HUES6 (cell line): Measurements from ENCODE around the gene SGK1.
"Not testable (repeated sequence)": the region's sequence is repeated elsewhere in the genome, so short reads cannot be mapped to it uniquely, and the experiment has no call there.

Experiments used
- H3K27ac ChIP-seq: 2 replicates; pipeline ENCODE4 v1.7.0; 2013; ENCODE audit warnings: low read depth, mild to moderate bottlenecking, low read length, inconsistent platforms
- H3K27me3 ChIP-seq: 2 replicates; pipeline ENCODE4 v1.6.1; 2013; ENCODE audit warnings: low read length; ENCODE audit not compliant: control insufficient read depth, insufficient read depth
- H3K36me3 ChIP-seq: 2 replicates; pipeline ENCODE4 v1.6.1; 2013; ENCODE audit warnings: low read length; ENCODE audit not compliant: control insufficient read depth, insufficient read depth
- H3K4me1 ChIP-seq: 2 replicates; pipeline ENCODE4 v1.6.1; 2013; ENCODE audit warnings: low read length; ENCODE audit not compliant: control insufficient read depth, insufficient read depth
- H3K4me3 ChIP-seq: 2 replicates; pipeline ENCODE4 v1.5.1; 2013; ENCODE audit warnings: low read depth, low read length
- H3K9ac ChIP-seq: one replicate; pipeline ENCODE4 v1.6.1; 2013; ENCODE audit warnings: mild to moderate bottlenecking, low read length
- H3K9me3 ChIP-seq: 2 replicates; pipeline ENCODE4 v1.6.1; 2013; ENCODE audit warnings: low read depth, low read length; ENCODE audit not compliant: control insufficient read depth, insufficient read depth

Gene SGK1

DNA sequence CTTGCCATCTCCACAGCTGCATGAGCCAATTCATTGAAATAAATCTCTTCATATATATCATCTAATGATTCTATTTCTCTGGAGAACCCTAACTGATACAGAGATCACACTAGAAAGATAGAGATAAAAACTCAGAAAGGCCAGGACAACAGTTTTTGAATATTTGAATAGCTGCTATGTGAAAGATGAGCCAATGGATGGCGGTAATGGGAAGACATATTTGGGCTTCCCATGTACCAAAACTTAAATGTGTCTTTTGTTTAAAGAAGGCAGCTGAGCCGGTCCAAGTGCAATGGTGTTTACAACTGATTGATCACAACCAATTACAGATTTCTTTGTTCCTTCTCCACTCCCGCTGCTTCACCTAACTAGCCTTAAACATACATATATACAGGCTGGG is 35.1 kb downstream of the SGK1 start:
- H3K4me1 ChIP-seq: 0 out of 2 replicates have a peak, but pooled peaks cover under 1% of the 10 kb centered on the region
- H3K27me3 ChIP-seq: no peaks in the 10 kb centered on the region
- H3K36me3 ChIP-seq: no peaks in the 10 kb centered on the region
- no peak overlapping the region for H3K27ac ChIP-seq
- no peaks in the 10 kb centered on the region for H3K9me3 ChIP-seq
- H3K4me3 ChIP-seq: no peak overlapping the region
- H3K9ac ChIP-seq: no peak overlapping the region

GRCh38 chr6:134281388-134281787 is 36.5 kb downstream of the SGK1 start:
- Histone ChIP-seq H3K4me3 (no peak overlapping the region), H3K27me3 (no peaks in the 10 kb centered on the region), H3K27ac (no peak overlapping the region), H3K9ac (no peak overlapping the region), H3K4me1 (no peaks in the 10 kb centered on the region), H3K36me3 (no peaks in the 10 kb centered on the region), H3K9me3 (no peaks in the 10 kb centered on the region)

GRCh38 chr6:134278000-134278399 is 39.9 kb downstream of the SGK1 start:
- H3K36me3 ChIP-seq: no peaks in the 10 kb centered on the region
- H3K9me3 ChIP-seq: no peaks in the 10 kb centered on the region
- no peak overlapping the region for H3K27ac ChIP-seq
- H3K4me3 ChIP-seq: no peak overlapping the region
- H3K27me3 ChIP-seq: no peaks in the 10 kb centered on the region
- no peak overlapping the region for H3K9ac ChIP-seq
- no peaks in the 10 kb centered on the region for H3K4me1 ChIP-seq

DNA sequence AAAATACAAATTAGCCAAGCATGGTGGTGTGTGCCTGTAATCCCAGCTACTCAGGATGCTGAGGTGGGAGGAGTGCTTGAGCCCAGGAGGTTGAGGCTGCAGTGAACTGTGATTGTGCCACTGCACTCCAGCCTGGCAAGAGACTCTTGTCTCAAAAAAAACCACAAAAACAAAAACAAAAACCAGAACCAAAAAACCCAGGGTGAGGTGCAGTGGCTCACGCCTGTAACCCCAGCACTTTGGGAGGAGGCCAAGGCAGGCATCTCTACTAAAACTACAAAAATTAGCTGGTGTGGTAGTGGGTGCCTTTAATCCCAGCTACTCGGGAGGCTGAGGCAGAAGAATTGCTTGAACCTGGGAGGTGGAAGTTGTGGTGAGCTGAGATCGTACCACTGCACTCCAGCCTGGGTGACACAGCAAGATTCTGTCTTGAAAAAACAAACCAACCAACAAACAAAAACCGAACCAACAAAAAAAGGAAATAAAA is 41.0 kb downstream of the SGK1 start:
- not testable (repeated sequence) for H3K27ac ChIP-seq, H3K4me1 ChIP-seq, H3K36me3 ChIP-seq, H3K4me3 ChIP-seq, H3K27me3 ChIP-seq, H3K9ac ChIP-seq, H3K9me3 ChIP-seq

DNA sequence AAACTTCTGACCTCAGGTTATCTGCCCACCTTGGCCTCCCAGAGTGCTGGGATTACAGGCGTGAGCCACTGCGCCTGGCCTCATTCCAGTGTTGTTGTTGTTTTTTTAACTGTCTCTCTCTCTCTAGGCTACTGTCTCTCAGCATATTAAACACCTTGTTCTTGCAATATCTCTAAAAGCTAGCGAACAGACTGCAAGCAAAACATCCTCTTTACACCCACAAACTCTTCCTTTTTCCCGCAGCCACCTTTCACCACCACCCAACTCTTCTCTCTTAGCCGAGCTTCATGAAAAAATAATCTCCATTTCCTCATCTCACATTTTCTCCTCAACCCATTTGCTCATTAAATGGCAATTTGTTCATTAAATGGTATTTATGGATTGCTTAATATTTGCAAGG is 45.5 kb downstream of the SGK1 start:
- Histone ChIP-seq H3K4me3 (no peak overlapping the region), H3K27me3 (no peaks in the 10 kb centered on the region), H3K4me1 (peaks cover 8% of the 10 kb centered on the region), H3K9me3 (no peaks in the 10 kb centered on the region), H3K9ac (no peak overlapping the region), H3K27ac (no peak overlapping the region), H3K36me3 (no peaks in the 10 kb centered on the region)

DNA sequence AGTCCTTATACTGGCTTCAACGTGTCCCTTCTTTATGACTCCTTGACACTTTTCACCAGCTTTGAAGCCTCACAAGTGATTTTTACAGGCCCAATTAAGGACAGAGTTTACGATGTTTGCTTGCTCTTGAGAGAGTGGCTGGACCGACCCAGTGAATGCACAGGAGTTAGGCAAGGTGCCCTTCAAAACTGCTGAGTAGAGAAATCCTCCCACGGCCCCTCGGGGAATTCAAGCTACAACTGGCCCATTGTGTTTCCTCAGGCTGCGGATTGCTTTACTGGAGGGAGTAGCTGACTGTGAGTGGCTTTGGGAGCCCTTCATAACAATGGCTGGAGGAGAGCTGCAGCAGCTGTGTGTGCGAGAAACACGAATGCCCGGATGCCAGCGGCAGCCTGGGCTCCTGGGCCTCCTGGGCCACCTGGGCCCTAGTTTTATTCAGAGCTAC is 50.0 kb downstream of the SGK1 start:
- H3K4me3 ChIP-seq: no peak overlapping the region
- no peaks in the 10 kb centered on the region for H3K27me3 ChIP-seq
- H3K36me3 ChIP-seq: no peaks in the 10 kb centered on the region
- no peaks in the 10 kb centered on the region for H3K9me3 ChIP-seq
- no peak overlapping the region for H3K9ac ChIP-seq
- H3K4me1 ChIP-seq: peaks cover 8% of the 10 kb centered on the region
- 0 out of 2 replicates have a peak overlapping the region, but pooled peaks have one; percentile 7 for H3K27ac ChIP-seq

DNA sequence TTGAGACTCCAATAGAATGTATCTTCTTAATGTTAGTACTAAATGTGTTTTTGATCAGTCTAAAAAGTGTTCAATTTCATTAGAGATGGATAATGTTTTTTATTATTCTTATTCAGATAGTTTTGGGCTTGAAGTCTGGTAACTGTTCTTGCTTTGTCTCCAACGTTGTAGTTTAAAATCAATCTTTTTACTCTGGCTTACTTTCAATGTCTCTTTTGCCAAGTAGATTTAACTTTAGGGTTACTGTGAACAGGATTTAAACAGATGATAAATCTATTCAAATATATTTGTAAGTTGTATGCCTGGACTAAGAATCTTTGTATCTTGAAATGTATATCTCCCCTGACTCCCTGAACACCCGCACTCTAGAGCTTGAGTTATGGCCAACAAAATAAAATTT is 51.1 kb downstream of the SGK1 start:
- Histone ChIP-seq H3K27ac (no peak overlapping the region), H3K36me3 (no peaks in the 10 kb centered on the region)

GRCh38 chr6:134261766-134262165 is 56.1 kb downstream of the SGK1 start:
- Histone ChIP-seq H3K9me3 (no peaks in the 10 kb centered on the region), H3K36me3 (no peaks in the 10 kb centered on the region), H3K27ac (no peak overlapping the region), H3K4me3 (no peak overlapping the region), H3K27me3 (no peaks in the 10 kb centered on the region), H3K4me1 (no peaks in the 10 kb centered on the region), H3K9ac (no peak overlapping the region)

More for the DNA sequence above, 51.1 kb downstream of the SGK1 start:
- H3K27me3 ChIP-seq: no peaks in the 10 kb centered on the region
- no peak overlapping the region for H3K4me3 ChIP-seq
- no peaks in the 10 kb centered on the region for H3K9me3 ChIP-seq
- peaks cover 8% of the 10 kb centered on the region for H3K4me1 ChIP-seq
- H3K9ac ChIP-seq: no peak overlapping the region

- Histone ChIP-seq H3K4me3 (no peak overlapping the region), H3K27me3 (no peaks in the 10 kb centered on the region), H3K4me1 (0 out of 2 replicates have a peak, but pooled peaks cover under 1% of the 10 kb centered on the region)
Measured at GRCh38 chr6:134258849-134259306, 59.0 kb downstream of the SGK1 start.

GRCh38 chr6:134257516-134257915 is 60.4 kb downstream of the SGK1 start:
- H3K36me3 ChIP-seq: no peaks in the 10 kb centered on the region
- H3K27ac ChIP-seq: no peak overlapping the region
- H3K4me1 ChIP-seq: peaks cover 6% of the 10 kb centered on the region; the same call in 1 of the 2 replicates
- no peaks in the 10 kb centered on the region for H3K9me3 ChIP-seq
- H3K27me3 ChIP-seq: no peaks in the 10 kb centered on the region
- no peak overlapping the region for H3K9ac ChIP-seq
- no peak overlapping the region for H3K4me3 ChIP-seq

More at GRCh38 chr6:134258849-134259306, 59.0 kb downstream of the SGK1 start:
- Histone ChIP-seq H3K27ac (no peak overlapping the region), H3K9me3 (no peaks in the 10 kb centered on the region), H3K36me3 (no peaks in the 10 kb centered on the region), H3K9ac (no peak overlapping the region)

DNA sequence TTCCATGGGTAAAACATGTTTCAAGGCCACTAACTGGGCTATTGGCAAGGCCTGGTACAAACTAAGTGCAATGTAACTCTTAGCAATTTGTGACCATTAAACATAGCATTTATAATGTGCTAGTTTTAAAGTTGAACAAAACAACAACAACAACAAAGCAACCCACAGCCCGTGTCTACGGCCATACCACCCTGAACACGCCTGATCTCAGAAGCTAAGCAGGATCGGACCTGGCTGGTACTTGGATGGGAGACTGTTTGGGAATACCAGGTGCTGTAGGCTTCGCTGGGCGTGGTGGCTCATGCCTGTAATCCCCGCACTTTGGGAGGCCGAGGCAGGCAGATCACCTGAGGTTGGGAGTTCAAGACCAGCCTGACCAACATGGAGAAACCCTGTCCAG is 61.0 kb downstream of the SGK1 start:
- Histone ChIP-seq H3K27ac (no peak overlapping the region), H3K9me3 (no peaks in the 10 kb centered on the region), H3K4me3 (no peak overlapping the region), H3K36me3 (no peaks in the 10 kb centered on the region), H3K9ac (no peak overlapping the region), H3K27me3 (no peaks in the 10 kb centered on the region), H3K4me1 (peaks cover 6% of the 10 kb centered on the region; the same call in 1 of the 2 replicates)

DNA sequence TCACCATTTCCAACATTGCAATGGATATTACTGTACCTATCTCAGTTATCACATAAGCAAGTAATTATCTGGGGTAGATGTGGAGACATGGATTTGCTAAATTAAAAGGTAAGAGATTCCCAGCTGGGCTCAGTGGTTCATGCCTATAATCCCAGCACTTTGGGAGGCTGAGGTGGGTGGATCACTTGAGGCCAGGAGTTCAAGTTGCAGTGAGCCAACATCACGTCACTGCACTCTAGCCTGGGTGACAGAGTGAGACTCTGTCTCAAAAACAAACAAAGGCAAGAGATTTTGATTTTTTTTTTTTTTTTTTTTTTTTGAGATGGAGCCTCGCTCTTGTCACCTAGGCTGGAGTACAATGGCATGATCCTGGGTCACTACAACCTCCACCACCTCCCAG is 62.6 kb downstream of the SGK1 start:
- H3K4me1 ChIP-seq: not testable (repeated sequence)

More for the DNA sequence above, 62.6 kb downstream of the SGK1 start:
- H3K27ac ChIP-seq, H3K9me3 ChIP-seq, H3K27me3 ChIP-seq, H3K9ac ChIP-seq, H3K4me3 ChIP-seq, H3K36me3 ChIP-seq: not testable (repeated sequence)
